ENCODE measurements around the gene TRAF1.

The TRAF1 gene

GRCh38 chr9:120889606-120890271 lies 36.9 kb downstream of the TRAF1 start:
- no peak for DNase-seq (ENCODE audit: low read depth)

- DNase-seq (ENCODE audit: low read depth) = no peak
Observed at GRCh38 chr9:120888626-120889025, 38.0 kb downstream of the TRAF1 start.

- DNase-seq (ENCODE audit: low read depth) = peak; percentile 56
Observed at GRCh38 chr9:120886490-120886967, 40.1 kb downstream of the TRAF1 start.

- no peak for DNase-seq (ENCODE audit: low read depth)
Observed at GRCh38 chr9:120885958-120886357, 40.6 kb downstream of the TRAF1 start.

GRCh38 chr9:120885457-120885856 lies 41.1 kb downstream of the TRAF1 start:
- DNase-seq (ENCODE audit: low read depth) = no peak

GRCh38 chr9:120883608-120883996 lies 43.0 kb downstream of the TRAF1 start:
- no peak for DNase-seq (ENCODE audit: low read depth)

GRCh38 chr9:120882935-120883607 lies 43.5 kb downstream of the TRAF1 start:
- no peak for DNase-seq (ENCODE audit: low read depth)

- no peak for DNase-seq (ENCODE audit: low read depth)
Observed at GRCh38 chr9:120879446-120879845, 47.1 kb downstream of the TRAF1 start.

- no peak for DNase-seq (ENCODE audit: low read depth)
Observed at GRCh38 chr9:120878188-120879130, 48.1 kb downstream of the TRAF1 start.

- peak; percentile 65 for DNase-seq (ENCODE audit: low read depth)
Observed at GRCh38 chr9:120877276-120878034, 49.1 kb downstream of the TRAF1 start.

GRCh38 chr9:120876842-120877240 lies 49.8 kb downstream of the TRAF1 start, which contains the start of gene PHF19:
Gene PHF19 (minus strand): TSS chr9:120877188. CDS start chr9:120874741, 2,447 bp downstream.
- peak; percentile 39 for DNase-seq (ENCODE audit: low read depth)

GRCh38 chr9:120875954-120876841 lies 50.4 kb downstream of the TRAF1 start:
- peak; percentile 85 for DNase-seq (ENCODE audit: low read depth)

GRCh38 chr9:120875643-120875953 lies 51.0 kb downstream of the TRAF1 start:
- DNase-seq (ENCODE audit: low read depth) = no peak

- DNase-seq (ENCODE audit: low read depth) = peak; percentile 59
Observed at GRCh38 chr9:120875195-120875565, 51.4 kb downstream of the TRAF1 start.

- DNase-seq (ENCODE audit: low read depth) = no peak
Observed at GRCh38 chr9:120874226-120875194, 52.1 kb downstream of the TRAF1 start.

- no peak for DNase-seq (ENCODE audit: low read depth)
Observed at GRCh38 chr9:120873512-120873911, 53.1 kb downstream of the TRAF1 start.

- DNase-seq (ENCODE audit: low read depth) = no peak
Observed at GRCh38 chr9:120872791-120873502, 53.6 kb downstream of the TRAF1 start.

- DNase-seq (ENCODE audit: low read depth) = no peak
Observed at GRCh38 chr9:120870206-120870605, 56.4 kb downstream of the TRAF1 start.

GRCh38 chr9:120869726-120870125 lies 56.9 kb downstream of the TRAF1 start:
- no peak for DNase-seq (ENCODE audit: low read depth)

Measured in fibroblast of gingiva (primary cell).